Measurements from ENCODE around the gene ZFP69B. TPM values are rescaled to one million over a fixed set of nuclear protein-coding genes. Genes with fewer than 3 reads are reported as not detected.

Gene ZFP69B
- total and polyA plus RNA-seq, 2 donors (not counting 1 experiment from before 2014, with no cell fraction given): 1.0 to 10.8 TPM

DNA sequence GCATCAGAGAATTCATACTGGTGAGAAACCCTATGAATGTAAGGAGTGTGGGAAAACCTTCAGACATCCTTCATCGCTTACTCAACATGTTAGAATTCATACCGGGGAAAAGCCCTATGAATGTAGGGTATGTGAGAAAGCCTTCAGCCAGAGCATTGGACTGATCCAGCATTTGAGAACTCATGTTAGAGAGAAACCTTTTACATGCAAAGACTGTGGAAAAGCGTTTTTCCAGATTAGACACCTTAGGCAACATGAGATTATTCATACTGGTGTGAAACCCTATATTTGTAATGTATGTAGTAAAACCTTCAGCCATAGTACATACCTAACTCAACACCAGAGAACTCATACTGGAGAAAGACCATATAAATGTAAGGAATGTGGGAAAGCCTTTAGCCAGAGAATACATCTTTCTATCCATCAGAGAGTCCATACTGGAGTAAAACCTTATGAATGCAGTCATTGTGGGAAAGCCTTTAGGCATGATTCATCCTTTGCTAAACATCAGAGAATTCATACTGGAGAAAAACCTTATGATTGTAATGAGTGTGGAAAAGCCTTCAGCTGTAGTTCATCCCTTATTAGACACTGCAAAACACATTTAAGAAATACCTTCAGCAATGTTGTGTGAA is 12.8 kb downstream of the ZFP69B start:
- POLR2A ChIA-PET: interaction anchor here (0.6 kb wide), 1 partner anchor 11 kb away, joined by 3 read pairs; no protein-coding TSS in a partner anchor
- no CpG with 5 or more reads among the region's 3 CpGs for WGBS (ENCODE audit: insufficient coverage)
- Mint-ChIP-seq H3K4me3 (no peak overlapping the region), H3K27me3 (no peaks in the 10 kb centered on the region), H3K9me3 (ENCODE audit: insufficient read depth) (peaks cover 30% of the 10 kb centered on the region), H3K27ac (no peak overlapping the region), H3K4me1 (no peaks in the 10 kb centered on the region)
- H3K4me2 ChIP-seq (replicated peaks; ENCODE audit: low read depth, low read length, poor library complexity, severe bottlenecking): no peak overlapping the region
- no peaks in the 10 kb centered on the region for H3K27me3 ChIP-seq (replicated peaks in 1 of 4; ENCODE audit: control extremely low read depth in 1 of 4, control insufficient read depth in 3 of 4, insufficient read depth in 4 of 4, low read length in 3 of 4)
- no peaks in the 10 kb centered on the region for H3K79me2 ChIP-seq (ENCODE audit: control insufficient read depth, insufficient read depth, low read length)
- ATAC-seq (ENCODE audit: low read depth) (no peak), DNase-seq (peak; percentile 29)
- no peak overlapping the region for H2AFZ ChIP-seq (ENCODE audit: insufficient read depth, low read depth, low read length, poor library complexity, severe bottlenecking)
- no peak overlapping the region for H3K27ac ChIP-seq (ENCODE audit: low read length in 2 of 2)
- H3K4me1 ChIP-seq (ENCODE audit: control insufficient read depth in 2 of 2, insufficient read depth in 2 of 2, low read length in 2 of 2): no peaks in the 10 kb centered on the region
- H3K36me3 ChIP-seq (replicated peaks in 1 of 2; ENCODE audit: control extremely low read depth in 1 of 2, control insufficient read depth in 1 of 2, extremely low read depth in 1 of 2, insufficient read depth in 2 of 2, low read length in 1 of 2): peaks cover 5 to 9% of the 10 kb centered on the region in 2 experiments
- TF ChIP-seq, protein P1, sequence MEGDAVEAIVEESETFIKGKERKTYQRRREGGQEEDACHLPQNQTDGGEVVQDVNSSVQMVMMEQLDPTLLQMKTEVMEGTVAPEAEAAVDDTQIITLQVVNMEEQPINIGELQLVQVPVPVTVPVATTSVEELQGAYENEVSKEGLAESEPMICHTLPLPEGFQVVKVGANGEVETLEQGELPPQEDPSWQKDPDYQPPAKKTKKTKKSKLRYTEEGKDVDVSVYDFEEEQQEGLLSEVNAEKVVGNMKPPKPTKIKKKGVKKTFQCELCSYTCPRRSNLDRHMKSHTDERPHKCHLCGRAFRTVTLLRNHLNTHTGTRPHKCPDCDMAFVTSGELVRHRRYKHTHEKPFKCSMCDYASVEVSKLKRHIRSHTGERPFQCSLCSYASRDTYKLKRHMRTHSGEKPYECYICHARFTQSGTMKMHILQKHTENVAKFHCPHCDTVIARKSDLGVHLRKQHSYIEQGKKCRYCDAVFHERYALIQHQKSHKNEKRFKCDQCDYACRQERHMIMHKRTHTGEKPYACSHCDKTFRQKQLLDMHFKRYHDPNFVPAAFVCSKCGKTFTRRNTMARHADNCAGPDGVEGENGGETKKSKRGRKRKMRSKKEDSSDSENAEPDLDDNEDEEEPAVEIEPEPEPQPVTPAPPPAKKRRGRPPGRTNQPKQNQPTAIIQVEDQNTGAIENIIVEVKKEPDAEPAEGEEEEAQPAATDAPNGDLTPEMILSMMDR (IDR thresholded peaks at IDR 0.05): no peak
- no peak for TF ChIP-seq EZH2 (IDR thresholded peaks at IDR 0.05; ENCODE audit: borderline replicate concordance, insufficient read depth, low read depth, low read length, poor library complexity, severe bottlenecking)
- CTCF ChIA-PET: interaction anchor here (0.5 kb wide), 1 partner anchor 88 kb away, joined by 3 read pairs; no protein-coding TSS in a partner anchor
- intact Hi-C loops (cut with micrococcal nuclease): no loop called here
- H4K20me1 ChIP-seq (ENCODE audit: control insufficient read depth, insufficient read depth, low read length, poor library complexity, severe bottlenecking): no peaks in the 10 kb centered on the region
- H3K4me3 ChIP-seq (ENCODE audit: control extremely low read depth in 1 of 5, extremely low read depth in 1 of 5, insufficient read depth in 1 of 5, low read depth in 2 of 5, low read length in 4 of 5): no peak overlapping the region
- peaks cover 25 to 83% (median 60%) of the 10 kb centered on the region in 3 donors for H3K9me3 ChIP-seq (ENCODE audit: control extremely low read depth in 1 of 3, control insufficient read depth in 2 of 3, insufficient read depth in 1 of 3, low read length in 2 of 3)
- no peak overlapping the region for H3K9ac ChIP-seq (ENCODE audit: low read length)

DNA sequence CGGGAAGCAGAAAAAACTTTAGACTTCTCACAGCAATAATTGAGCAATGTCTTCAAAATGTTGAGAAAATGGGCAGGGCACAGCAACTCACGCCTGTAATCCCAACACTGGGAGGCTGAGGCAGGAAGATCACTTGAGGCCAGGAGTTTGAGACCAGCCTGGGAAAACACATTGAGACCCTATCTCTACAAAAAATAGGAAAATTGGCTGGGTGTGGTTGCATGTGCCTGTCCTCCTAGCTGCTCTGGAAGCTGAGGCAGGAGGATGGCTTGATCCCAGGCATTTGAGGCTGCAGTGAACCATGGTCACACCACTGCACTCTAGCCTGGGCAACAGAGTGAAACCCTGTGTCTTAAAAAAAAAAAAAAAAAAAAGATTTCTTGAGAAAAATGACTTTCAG is 19.1 kb downstream of the ZFP69B start:
- H3K9me3 Mint-ChIP-seq (ENCODE audit: insufficient read depth): peaks cover 36% of the 10 kb centered on the region
- H3K27ac ChIP-seq (ENCODE audit: low read length in 2 of 2): no peak overlapping the region
- ATAC-seq (ENCODE audit: low read depth) (no peak), DNase-seq (no peak)
- ChIA-PET POLR2A (no interaction called here), CTCF (no interaction called here)
- no peaks in the 10 kb centered on the region for H3K27me3 ChIP-seq (replicated peaks in 1 of 4; ENCODE audit: control extremely low read depth in 1 of 4, control insufficient read depth in 3 of 4, insufficient read depth in 4 of 4, low read length in 3 of 4)
- no peaks in the 10 kb centered on the region for H3K36me3 ChIP-seq (replicated peaks in 1 of 2; ENCODE audit: control extremely low read depth in 1 of 2, control insufficient read depth in 1 of 2, extremely low read depth in 1 of 2, insufficient read depth in 2 of 2, low read length in 1 of 2)
- no peaks in the 10 kb centered on the region for H3K79me2 ChIP-seq (ENCODE audit: control insufficient read depth, insufficient read depth, low read length)
- no peak overlapping the region for H3K9ac ChIP-seq (ENCODE audit: low read length)
- H3K4me3 Mint-ChIP-seq: no peak overlapping the region
- WGBS (ENCODE audit: insufficient coverage): 100% methylated on average over 1 of the region's 2 CpGs
- intact Hi-C loops (cut with micrococcal nuclease): no loop called here
- H4K20me1 ChIP-seq (ENCODE audit: control insufficient read depth, insufficient read depth, low read length, poor library complexity, severe bottlenecking): no peaks in the 10 kb centered on the region
- TF ChIP-seq, protein P1 (IDR thresholded peaks at IDR 0.05): no peak
- TF ChIP-seq EZH2 (IDR thresholded peaks at IDR 0.05; ENCODE audit: borderline replicate concordance, insufficient read depth, low read depth, low read length, poor library complexity, severe bottlenecking): no peak
- no peak overlapping the region for H3K4me2 ChIP-seq (replicated peaks; ENCODE audit: low read depth, low read length, poor library complexity, severe bottlenecking)
- H3K9me3 ChIP-seq (ENCODE audit: control extremely low read depth in 1 of 3, control insufficient read depth in 2 of 3, insufficient read depth in 1 of 3, low read length in 2 of 3): peaks cover 11 to 61% (median 46%) of the 10 kb centered on the region in 3 donors
- H2AFZ ChIP-seq (ENCODE audit: insufficient read depth, low read depth, low read length, poor library complexity, severe bottlenecking): no peak overlapping the region
- no peaks in the 10 kb centered on the region for H3K4me1 Mint-ChIP-seq
- H3K4me3 ChIP-seq (ENCODE audit: control extremely low read depth in 1 of 5, extremely low read depth in 1 of 5, insufficient read depth in 1 of 5, low read depth in 2 of 5, low read length in 4 of 5): no peak overlapping the region
- no peaks in the 10 kb centered on the region for H3K27me3 Mint-ChIP-seq
- H3K4me1 ChIP-seq (ENCODE audit: control insufficient read depth in 2 of 2, insufficient read depth in 2 of 2, low read length in 2 of 2): no peaks in the 10 kb centered on the region
- no peak overlapping the region for H3K27ac Mint-ChIP-seq
